Eye (tissue), 1 donor: Measurements from ENCODE around the gene POPDC2.
"Not testable (repeated sequence)": the region's sequence is repeated elsewhere in the genome, so short reads cannot be mapped to it uniquely, and the experiment has no call there.

Source experiments
- DNase-seq: peaks from one replicate; pipeline ENCODE4 v3.0.0-alpha.2; 2015

The POPDC2 gene, protein sequence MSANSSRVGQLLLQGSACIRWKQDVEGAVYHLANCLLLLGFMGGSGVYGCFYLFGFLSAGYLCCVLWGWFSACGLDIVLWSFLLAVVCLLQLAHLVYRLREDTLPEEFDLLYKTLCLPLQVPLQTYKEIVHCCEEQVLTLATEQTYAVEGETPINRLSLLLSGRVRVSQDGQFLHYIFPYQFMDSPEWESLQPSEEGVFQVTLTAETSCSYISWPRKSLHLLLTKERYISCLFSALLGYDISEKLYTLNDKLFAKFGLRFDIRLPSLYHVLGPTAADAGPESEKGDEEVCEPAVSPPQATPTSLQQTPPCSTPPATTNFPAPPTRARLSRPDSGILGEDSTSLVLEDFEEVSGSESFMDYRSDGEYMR

DNA sequence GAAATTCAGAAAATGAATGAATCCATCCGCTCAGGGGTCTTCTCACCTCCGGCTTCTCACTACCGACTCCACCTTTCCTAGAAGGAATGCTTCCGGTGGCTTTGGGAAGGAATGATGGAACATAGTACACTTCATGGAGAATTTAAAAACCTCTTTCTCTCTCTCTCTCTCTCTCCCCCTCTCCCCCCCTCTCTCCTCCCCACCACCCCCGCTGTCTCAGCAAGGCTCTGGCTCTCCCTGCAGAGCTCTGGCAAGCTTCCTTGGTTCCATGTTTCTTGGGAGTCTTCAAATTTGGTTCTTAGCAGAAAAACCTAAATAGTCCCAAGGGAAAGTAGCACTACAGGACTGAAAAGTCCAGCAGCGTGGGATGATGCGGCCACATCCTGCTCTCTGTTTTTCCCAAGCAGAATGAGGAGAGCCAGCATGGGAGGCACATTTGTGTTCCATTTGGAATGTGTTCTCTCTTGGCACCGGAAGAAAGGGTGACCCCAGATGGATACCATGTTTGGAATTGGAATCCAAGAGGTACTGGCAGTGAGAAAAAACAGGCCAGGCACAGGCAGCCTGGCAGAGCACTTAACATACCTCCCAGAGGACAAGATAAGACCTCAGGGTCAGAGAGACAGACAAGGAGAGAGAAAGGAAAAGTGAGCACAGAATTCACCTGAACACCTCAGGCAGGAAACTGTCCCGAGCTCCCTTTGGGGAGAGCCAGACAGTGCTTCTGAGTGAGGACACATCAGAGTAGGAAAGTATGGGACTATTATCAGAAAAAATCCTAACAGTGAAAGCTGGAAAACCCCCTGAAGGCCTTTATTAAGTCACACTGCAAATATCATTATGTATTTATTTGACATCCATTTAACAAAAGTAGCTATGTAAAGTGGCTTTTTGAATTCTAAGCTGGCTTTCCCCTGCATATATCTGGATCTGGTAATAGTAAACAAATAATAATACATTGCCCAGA, at the start of gene POPDC2:
TSS of gene POPDC2 (minus strand) at position 116 of the 967 bp plus-strand sequence. CDS start 166 bp downstream, outside the sequence.
- no peak for DNase-seq

DNA sequence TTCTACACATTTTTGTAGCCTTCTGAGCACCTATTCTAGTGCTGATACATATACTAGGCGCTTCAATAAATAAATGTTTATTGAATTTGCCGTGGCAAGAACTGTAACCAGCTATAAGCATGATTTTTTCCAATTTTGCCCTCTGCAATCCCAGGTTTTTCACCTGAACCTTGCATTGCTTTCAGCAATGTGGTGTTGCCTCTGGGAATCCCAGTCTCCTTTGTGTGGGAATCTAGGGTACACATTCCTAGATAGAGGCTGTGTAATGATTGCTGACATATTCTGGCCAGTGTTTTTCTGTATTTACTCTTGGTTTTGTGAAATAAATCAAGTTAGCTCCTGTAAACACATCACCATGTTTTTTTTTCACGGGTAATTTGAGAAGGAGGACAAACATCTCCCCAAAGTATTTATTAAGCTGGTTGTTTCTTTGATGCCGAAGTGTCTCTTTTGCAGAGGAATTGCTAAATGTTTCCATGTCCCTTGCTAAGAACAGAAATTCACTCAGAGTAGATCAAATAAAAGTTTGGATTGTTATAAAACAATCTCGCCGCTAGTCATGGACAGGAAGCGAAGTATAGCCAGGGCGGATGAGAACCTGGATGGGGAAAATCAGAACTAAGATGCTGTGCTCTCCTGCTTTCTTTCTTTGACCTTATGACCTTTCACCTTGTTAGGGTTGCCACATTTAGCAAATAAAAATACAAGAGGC, 43.6 kb upstream of the POPDC2 start:
- DNase-seq: peak; percentile 40

DNA sequence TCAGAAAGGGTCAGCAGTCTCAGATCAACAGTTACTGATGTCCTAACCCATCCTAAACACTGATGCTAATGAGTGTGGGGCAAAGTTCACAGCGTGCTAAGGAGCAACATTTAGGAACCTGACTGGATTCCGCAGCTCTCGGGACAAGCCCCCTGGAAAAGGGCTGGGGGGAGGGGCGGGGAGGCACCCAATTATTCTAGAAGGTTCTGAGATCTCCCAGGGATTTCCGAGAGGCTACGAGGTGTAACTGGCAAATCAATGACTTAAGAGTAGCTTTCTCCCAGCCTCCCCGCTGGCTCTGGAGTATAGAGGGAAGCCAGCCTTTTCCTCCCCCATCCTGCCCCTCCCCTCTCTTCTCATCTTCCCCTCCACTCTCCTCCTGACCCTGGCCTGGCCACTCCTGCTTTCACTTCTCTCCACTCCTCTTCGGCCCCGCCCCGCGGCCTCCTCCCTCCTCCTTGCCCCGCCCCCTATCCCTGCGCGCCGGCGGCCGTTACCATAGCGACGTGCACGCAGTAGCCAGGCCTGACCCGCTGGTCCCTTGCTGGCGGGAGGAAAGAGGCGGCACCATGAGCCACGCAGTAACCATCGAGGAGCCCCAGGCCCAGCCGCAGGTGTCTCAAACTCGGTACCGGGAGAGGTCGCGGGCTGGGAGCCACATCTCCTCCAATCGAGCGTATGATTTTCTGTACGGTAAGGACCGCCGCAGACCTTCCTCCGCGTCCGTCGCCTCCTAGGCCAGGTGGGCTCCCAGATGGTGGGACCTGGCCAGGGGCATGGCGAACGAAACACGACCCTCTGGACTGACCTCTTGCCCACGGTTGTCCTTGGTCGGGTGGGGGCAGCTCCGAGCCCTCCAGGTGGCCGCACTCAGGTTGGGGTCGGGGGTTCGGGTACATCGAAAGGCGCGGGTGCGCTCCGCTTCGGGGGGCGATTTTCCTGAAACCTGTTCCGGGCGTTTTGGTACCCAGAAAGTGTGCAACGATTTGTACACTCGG, 42.4 kb upstream of the POPDC2 start, which contains the start of gene CFAP91:
TSS of gene CFAP91 (plus strand) at position 493 of the 998 bp plus-strand sequence. CDS start at position 570, 77 bp downstream.
- peak; percentile 97 for DNase-seq

DNA sequence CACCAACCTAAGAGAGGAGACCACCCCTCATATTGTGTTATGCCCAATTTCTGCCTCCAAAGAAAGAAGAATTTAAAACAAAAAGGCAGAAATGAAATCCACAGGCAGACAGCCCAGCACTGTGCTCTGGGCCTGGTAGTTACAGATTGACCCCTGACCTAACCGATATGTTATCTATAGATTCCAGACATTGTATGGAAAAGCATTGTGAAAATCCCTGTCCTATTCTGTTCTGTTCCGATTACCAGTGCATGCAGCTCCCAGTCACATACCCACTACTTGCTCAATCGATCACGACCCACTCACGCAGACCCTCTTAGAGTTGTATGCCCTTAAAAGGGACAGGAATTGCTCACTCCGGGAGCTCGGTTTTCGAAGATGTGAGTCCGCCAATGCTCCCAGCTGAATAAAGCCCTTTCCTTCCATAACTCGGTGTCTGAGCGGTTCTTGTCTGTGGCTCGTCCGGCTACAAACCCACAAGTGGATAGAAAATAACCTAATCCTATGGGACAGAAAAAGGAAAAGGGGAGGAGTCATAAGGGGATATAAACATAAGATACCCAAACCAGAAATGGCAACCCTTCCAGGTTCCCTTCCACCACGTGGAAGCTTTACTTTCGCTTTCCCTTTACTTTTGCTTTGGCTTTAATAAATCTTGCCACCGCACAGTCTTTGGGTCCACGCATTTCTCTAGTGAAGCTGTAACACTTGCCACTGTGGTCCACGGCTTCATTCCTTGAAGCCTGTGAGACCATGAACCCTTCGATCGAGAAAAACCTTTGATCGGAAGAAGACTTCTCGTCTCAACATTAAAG, 40.7 kb upstream of the POPDC2 start:
- no peak for DNase-seq

DNA sequence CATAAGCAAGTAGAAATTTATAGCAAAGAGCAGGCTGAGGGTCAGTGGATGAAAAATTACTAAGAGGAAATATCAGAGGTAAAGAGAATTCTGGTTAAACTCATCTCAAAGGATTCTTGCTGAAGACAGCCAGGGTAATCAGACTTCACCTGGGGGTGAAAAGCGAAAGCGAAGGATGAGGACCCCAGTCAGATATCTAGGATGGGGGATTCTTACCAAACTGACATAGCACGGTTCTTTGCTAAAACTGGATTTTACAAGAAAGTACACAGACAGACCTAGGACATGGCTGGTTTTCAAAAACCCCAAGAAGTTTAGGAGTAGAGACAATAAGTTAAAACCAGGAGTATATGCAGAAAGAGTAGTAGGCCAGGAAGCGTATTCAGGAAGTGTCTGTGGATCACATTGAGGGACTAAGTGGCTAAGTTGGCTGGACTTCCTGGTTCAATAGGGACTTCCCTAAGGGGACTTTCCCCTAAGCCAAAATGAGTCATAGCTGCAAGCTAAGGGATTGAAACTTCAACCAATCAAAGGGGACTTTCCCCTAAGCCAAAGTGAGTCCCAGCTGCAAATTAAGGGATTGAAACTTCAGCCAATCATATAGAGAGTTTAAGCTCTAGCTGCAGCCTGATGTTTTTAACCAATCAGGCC, 40.0 kb upstream of the POPDC2 start:
- no peak for DNase-seq

DNA sequence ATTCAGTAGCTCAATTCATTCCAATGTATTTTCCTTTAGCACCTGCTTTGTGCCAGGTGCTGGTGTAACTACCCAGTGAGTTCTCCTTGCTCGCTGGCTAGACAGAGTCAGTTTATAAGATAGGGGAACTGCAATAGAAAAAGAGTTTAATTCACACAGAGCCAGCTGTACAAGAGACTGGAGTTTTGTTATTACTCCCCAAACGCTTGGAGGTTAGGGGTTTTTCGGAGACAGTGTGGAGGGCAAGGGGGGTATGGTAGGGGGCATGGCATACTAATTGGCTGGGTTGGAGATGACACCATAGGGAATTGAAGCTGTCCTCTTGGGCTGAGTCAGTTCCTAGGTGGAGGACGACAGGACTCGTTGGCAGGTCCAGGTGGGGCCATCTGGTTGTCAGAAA, 37.0 kb upstream of the POPDC2 start:
- no peak for DNase-seq

DNA sequence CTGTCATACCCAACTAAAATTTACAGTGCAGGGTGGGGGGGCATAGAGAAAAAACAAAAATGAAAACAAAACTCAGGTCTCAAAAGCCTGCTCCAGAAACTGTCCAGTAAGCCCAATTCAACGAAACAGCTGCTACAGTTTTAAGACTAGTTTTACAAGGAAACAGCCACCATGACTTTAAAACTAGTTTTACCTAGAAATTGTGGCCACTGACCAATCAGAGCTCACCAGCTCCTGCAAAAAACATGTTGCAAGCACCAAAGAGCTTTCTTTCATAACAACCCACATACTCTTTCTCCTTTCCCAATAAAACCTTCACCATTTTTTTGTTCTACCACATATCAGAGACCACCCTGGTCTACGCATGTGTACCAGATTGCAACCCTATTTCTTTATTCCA, 35.1 kb upstream of the POPDC2 start:
- DNase-seq: no peak

DNA sequence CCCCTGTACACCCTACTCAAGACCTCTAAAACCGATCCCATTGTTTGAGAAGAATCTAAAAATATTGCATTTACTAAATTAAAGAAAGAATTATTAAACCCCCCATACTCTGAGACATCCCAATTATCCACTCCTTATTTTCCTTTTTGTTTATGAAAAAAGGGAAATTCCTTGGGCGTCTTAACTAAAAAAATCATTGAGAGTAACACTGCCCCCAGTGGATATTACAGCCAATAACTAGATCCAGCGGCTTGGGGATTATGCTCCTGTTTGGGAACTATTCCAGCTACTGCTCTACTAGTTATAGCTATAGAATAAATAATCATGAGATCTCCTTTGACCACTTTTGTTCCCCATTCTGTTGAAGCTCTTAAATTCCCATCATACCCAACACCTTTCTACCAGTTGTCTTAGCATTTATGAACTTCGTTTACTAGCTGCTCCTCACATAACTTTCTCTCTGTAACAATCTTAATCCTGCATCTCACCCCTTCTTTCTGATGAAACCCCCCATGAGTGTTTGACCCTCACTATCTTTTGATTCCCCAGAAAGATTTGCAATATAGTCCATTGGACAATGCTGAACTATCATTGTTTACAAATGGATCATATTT, 29.8 kb upstream of the POPDC2 start:
- no peak for DNase-seq

DNA sequence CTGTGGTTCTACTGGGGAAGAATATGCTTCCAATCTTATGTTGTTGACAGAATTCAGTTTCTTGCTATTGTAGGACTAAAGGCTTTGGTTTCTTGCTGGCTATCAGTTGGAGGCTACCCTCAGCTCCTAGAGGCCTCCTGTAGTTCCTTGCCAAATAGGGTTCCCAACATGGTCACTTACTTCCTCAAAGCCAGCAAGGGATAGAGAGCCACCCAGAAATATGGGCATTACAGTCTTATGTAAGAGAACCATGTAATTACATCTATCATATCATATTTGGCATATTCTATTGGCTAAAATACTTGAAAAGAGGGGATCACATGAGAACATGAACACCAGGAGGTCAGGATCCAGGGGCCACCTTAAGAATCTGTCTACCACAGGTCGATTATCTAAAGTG, 23.0 kb upstream of the POPDC2 start:
- DNase-seq: no peak

DNA sequence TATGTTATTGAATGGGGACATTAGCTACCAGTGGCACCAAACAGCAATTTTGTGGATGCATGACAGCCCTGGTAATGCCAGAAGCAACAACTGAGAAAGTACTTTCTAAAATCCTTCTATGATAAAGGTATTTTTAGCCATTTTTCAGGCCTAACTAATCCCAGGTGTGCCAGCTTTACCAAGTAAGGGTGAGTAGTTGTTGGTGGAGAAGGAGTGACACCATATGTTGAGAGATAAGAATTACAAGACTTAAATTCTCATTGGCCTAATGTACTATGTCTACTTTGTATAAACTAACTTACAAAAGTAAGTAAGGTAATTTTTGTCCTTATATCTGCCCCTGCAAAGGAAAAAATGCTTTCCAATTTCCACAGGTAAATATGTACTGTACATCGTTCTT, 20.9 kb upstream of the POPDC2 start:
- peak; percentile 36 for DNase-seq

DNA sequence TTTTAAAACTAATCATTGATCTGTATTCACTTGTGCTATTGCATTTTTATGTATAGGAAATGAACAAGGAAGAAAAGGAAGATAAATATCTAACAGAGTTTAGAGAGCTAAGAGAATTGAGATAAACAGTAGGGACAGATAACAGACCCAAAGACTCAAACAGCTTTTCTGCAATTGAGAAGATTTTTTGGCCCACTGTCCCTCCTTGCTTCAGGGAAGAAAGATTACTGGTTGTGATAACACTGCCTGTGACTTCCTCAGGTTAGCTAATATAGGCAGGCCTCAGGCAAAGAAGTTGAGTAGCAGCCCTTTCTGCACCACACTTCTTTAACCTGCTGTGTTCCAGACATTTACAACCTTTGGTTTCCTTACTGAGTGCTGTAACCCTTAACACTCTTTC, 19.5 kb upstream of the POPDC2 start:
- DNase-seq: no peak

DNA sequence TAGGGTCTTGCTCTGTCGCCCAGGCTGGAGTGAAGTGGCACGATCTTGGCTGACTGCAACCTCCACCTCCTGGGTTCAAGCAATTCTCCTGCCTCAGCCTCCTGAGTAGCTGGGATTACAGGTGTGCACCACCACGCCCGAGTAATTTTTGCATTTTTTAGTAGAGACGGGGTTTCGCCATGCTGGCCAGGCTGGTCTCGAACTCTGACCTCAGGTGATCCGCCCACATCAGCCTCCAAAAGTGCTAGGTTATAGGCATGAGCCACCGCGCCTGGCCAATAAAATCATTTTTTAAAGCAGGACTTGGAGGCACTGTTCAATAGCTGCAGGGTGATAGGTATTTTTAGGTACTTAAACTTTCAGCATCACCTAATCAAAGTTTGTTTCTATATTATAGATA, 17.8 kb upstream of the POPDC2 start:
- DNase-seq: not testable (repeated sequence)

DNA sequence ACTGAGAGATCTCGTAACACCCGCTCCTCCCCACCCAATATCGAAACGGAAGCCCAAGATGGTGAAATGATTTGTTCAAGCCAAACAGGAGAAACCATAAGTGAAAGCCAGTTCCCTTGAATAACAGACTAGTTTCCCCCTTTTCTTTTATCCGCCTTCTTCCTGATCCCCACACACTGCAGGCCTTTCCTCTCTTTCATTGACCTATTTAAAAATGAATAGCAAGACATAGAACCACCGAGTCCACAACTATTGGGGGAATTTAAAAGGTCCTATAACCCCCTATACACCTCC, 17.2 kb upstream of the POPDC2 start:
- no peak for DNase-seq

DNA sequence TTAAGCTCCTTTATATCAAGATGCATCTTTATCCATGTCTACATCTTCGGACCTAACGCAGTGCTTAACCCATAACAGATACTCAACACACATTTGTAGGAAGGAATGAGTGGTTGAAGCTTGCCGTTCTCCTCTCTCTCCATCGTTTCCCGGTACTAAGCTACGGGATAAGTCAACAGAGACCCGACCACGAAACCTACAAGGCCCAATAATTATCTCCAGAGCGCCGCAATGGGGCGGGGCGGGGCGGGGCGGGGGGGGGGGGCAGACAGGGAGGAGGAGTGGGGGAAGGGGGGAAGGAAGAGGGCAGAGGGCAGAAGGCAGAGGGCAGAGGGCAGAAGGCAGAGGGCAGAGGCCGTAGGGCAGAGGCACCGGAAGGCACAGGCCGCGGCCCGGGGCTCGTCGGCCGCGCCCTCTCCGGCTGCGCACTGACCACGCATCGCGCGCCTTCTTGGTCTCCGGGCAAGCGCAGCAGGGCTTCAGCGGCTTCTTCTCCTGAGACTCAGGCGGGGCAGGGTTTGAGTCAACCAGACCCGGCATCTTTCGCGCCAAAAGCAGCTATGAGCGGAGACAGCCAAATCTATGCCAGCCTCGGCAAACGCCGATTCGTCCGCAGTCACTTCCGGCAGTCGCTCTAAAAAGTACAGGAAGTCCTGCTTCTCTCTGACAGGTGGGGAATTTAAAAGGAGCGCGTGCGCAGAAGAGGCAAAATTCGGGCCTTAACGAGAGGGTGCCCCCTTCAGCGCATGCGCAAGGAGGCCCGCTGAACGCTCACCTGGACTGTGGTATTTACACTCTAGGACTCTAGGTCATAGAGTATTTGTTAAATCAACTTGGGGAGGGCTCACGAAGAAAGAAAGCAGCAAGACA, 16.6 kb upstream of the POPDC2 start, which contains the start of gene COX17:
TSS of gene COX17 (minus strand) at position 636 of the 870 bp plus-strand sequence. CDS start at position 540, 96 bp downstream.
- peak; percentile 97 for DNase-seq

DNA sequence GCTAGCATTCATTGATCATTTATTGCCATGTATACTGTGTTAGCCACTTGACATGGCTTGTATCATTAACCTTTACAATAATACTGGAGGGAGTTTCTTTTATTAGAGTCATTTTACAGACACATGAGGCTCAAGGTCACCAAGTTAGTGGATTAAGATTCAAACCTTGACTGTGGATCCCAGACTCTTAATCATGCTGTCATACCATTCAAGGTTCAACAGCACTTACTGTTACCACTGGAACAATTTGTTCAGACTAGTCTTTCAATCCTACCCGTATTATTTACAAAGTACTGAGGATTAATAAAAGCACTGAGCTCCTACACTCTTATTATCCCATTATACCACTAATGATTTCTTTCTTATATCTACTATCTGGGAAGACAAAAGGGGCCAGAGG, 15.6 kb upstream of the POPDC2 start:
- DNase-seq: no peak

DNA sequence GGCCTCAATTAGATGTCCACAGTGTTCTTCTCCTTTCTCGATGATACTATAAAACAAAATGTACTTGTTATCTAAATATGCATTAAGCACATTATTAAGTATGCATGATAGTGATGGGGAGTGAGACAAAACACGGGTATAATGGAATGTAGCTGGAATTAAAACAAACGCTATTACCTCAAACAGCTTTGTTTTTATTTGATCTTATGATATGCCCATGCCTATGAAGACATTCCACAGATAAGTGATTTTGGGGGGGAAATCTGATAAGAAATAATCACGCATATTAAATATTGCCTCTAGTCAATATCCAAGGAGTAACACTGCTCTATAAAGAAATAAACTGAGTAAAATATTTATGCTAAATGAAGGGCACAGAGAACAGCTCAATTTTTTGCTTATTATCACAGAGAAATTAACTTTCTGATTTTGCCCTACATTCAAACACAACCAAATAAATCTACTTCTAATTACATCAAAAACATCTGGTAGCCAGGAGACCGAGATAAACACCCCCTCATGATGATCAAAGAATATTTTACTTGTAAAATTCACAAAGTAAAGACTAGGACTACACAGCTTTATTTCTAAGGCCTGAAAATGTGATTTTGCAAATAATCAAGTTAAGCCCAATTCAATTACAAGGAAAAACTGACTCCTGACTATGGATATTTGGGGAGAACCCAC, 14.9 kb upstream of the POPDC2 start:
- DNase-seq: no peak

DNA sequence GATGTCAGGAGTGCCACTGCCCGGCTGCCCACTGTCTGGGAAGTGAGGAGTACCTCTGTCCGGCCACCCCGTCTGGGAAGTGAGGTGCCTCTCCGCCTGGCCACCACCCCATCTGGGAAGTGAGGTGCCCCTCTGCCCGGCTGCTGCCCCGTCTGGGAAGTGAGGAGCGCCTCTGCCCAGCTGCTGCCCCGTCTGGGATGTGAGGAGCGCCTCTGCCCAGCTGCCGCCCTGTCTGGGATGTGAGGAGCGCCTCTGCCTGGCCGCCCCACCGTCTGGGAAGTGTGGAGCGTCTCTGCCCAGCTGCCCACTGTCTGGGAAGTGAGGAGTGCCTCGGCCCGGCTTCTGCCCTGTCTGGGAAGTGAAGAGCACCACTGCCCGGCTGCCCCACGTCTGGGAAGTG, 13.5 kb upstream of the POPDC2 start:
- no peak for DNase-seq

DNA sequence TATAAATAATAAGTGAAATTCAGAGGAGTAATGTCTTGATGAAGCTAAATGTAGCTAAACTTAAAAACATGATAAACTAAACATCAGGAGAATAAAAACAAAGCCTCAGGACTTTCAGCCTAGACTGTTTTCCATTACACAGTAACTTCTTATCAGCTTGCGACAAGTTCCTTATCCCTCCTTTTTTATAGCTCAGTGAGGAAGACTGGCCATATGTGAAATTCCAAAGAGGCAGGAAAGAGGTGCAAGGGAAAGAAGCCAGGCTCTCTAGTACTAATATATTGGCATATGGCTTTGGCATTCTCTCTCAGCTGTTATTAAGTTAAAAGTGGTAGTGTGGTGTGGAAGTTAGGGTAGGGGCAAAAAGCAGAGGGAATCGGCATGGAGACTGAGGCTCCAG, 12.4 kb upstream of the POPDC2 start:
- no peak for DNase-seq
